Astrocyte (in vitro differentiated cells and primary cell): ENCODE measurements around the gene RNFT2.
A peak's percentile ranks its signal among the peaks of the same experiment; 100 is the strongest.

ENCODE experiments used
- EZH2 ChIP-seq: IDR thresholded peaks from 2 replicates; pipeline ENCODE4 v1.6.1; 2012; ENCODE audit warnings: mild to moderate bottlenecking, low read length, inconsistent platforms; ENCODE audit not compliant: insufficient read depth
- TF ChIP-seq, protein P1 (sequence below): IDR thresholded peaks from 2 replicates; pipeline ENCODE4 v1.5.1; 2011; ENCODE audit warnings: low read depth, mild to moderate bottlenecking, inconsistent platforms, low read length, moderate library complexity; ENCODE audit not compliant: insufficient read depth

DNA sequence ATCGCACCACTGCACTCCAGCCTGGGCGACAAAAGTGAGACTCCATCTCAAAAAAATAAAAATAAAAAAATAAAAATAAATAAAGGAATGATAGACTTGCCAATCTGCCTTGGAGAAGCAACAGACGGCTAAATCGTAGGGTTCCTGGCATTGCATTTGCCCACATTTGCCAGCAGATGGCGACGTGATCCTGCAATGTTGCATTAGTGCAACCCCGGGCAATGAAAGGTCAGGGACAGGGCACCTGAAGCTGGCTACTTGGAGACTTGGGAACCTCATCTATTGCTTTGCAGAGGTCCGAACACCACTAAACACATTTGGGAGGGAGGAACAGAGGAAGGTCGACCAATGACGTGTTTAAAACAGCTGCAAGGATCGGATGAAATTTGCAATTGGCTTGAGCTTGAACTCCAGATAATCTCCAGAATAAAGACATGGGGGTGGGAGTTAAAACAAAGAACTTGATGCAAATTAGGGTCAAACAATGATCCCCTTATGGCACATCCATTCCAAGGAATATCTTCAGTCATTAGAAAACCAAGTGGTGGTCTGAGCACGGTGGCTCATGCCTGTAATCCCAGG is 34.8 kb upstream of the RNFT2 start:
- TF ChIP-seq, protein P1, sequence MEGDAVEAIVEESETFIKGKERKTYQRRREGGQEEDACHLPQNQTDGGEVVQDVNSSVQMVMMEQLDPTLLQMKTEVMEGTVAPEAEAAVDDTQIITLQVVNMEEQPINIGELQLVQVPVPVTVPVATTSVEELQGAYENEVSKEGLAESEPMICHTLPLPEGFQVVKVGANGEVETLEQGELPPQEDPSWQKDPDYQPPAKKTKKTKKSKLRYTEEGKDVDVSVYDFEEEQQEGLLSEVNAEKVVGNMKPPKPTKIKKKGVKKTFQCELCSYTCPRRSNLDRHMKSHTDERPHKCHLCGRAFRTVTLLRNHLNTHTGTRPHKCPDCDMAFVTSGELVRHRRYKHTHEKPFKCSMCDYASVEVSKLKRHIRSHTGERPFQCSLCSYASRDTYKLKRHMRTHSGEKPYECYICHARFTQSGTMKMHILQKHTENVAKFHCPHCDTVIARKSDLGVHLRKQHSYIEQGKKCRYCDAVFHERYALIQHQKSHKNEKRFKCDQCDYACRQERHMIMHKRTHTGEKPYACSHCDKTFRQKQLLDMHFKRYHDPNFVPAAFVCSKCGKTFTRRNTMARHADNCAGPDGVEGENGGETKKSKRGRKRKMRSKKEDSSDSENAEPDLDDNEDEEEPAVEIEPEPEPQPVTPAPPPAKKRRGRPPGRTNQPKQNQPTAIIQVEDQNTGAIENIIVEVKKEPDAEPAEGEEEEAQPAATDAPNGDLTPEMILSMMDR = peak; percentile 97
- no peak for TF ChIP-seq EZH2
